H9 (cell line): ENCODE data around the gene ULK4. TPM values are rescaled to one million over a fixed set of nuclear protein-coding genes. Genes with fewer than 3 reads are reported as not detected.

ENCODE experiments used
- DNase-seq: peaks from one replicate; pipeline ENCODE4 v3.0.0-alpha.2; 2017
- H2AFZ ChIP-seq: one replicate; pipeline ENCODE4 v1.6.1; 2013; ENCODE audit warnings: mild to moderate bottlenecking, low read length, control low read depth, moderate library complexity
- H2AK5ac ChIP-seq: 2 replicates; pipeline ENCODE4 v1.6.1; 2013; ENCODE audit warnings: low read length, control low read depth, mixed read lengths; ENCODE audit not compliant: insufficient read length
- H2BK120ac ChIP-seq: one replicate; pipeline ENCODE4 v1.6.1; 2013; ENCODE audit warnings: low read depth, mild to moderate bottlenecking, low read length, control low read depth, inconsistent platforms; ENCODE audit not compliant: poor library complexity, severe bottlenecking
- H2BK12ac ChIP-seq: 2 replicates; pipeline ENCODE4 v1.6.1; 2013; ENCODE audit warnings: low read length, control low read depth, mixed read lengths, low read depth; ENCODE audit not compliant: insufficient read length
- H2BK15ac ChIP-seq: 2 replicates; pipeline ENCODE4 v1.6.1; 2013; ENCODE audit warnings: low read depth, low read length, control low read depth
- H2BK20ac ChIP-seq: one replicate; pipeline ENCODE4 v1.6.1; 2013; ENCODE audit warnings: low read depth, mild to moderate bottlenecking, low read length, control low read depth, inconsistent platforms; ENCODE audit not compliant: poor library complexity, severe bottlenecking
- H2BK5ac ChIP-seq: 2 replicates; pipeline ENCODE4 v1.6.1; 2013; ENCODE audit warnings: low read length, control low read depth, mixed read lengths; ENCODE audit not compliant: insufficient read length
- H3K14ac ChIP-seq: 2 replicates; pipeline ENCODE4 v1.6.1; 2013; ENCODE audit warnings: low read length, control low read depth; ENCODE audit not compliant: insufficient read depth
- H3K18ac ChIP-seq: 2 replicates; pipeline ENCODE4 v1.6.1; 2013; ENCODE audit warnings: low read depth, mild to moderate bottlenecking, mixed read lengths, low read length, control low read depth; ENCODE audit not compliant: insufficient read length
- H3K23ac ChIP-seq: 2 replicates; pipeline ENCODE4 v1.6.1; 2013; ENCODE audit warnings: low read length, control low read depth, mixed read lengths, low read depth; ENCODE audit not compliant: insufficient read length
- H3K23me2 ChIP-seq: 2 replicates; pipeline ENCODE4 v1.6.1; 2013; ENCODE audit warnings: low read depth, mild to moderate bottlenecking, mixed read lengths, low read length, control low read depth; ENCODE audit not compliant: insufficient read length, poor library complexity, severe bottlenecking
- H3K27ac ChIP-seq: 2 replicates; pipeline ENCODE4 v1.5.1; 2013; ENCODE audit warnings: low read length, control low read depth, mixed read lengths, low read depth; ENCODE audit not compliant: insufficient read length
- H3K27me3 ChIP-seq: 2 replicates; pipeline ENCODE4 v1.6.1; 2013; ENCODE audit warnings: low read length, control low read depth, inconsistent platforms; ENCODE audit not compliant: insufficient read depth
- H3K4ac ChIP-seq: 2 replicates; pipeline ENCODE4 v1.6.1; 2013; ENCODE audit warnings: low read depth, mild to moderate bottlenecking, control low read depth, inconsistent platforms, low read length, moderate library complexity
- H3K4me1 ChIP-seq: 2 replicates; pipeline ENCODE4 v1.6.1; 2013; ENCODE audit warnings: low read length, control low read depth, inconsistent platforms; ENCODE audit not compliant: insufficient read depth
- H3K4me2 ChIP-seq: 2 replicates; pipeline ENCODE4 v1.6.1; 2013; ENCODE audit warnings: low read length, control low read depth, mixed read lengths; ENCODE audit not compliant: insufficient read length, insufficient read depth
- H3K56ac ChIP-seq: 2 replicates; pipeline ENCODE4 v1.6.1; 2013; ENCODE audit warnings: low read depth, mild to moderate bottlenecking, mixed read lengths, low read length, control low read depth; ENCODE audit not compliant: insufficient read length
- H3K79me1 ChIP-seq: 2 replicates; pipeline ENCODE4 v1.6.1; 2013; ENCODE audit warnings: low read depth, mild to moderate bottlenecking, moderate library complexity, low read length, control low read depth, inconsistent platforms; ENCODE audit not compliant: insufficient read depth, poor library complexity, severe bottlenecking
- H3K79me2 ChIP-seq: 2 replicates; pipeline ENCODE4 v1.6.1; 2013; ENCODE audit warnings: low read length, control low read depth, inconsistent platforms; ENCODE audit not compliant: insufficient read depth
- H3K9ac ChIP-seq: 2 replicates; pipeline ENCODE4 v1.6.1; 2013; ENCODE audit warnings: low read length, control low read depth, mixed read lengths; ENCODE audit not compliant: insufficient read length; ENCODE audit errors: extremely low read depth
- H3K9me3 ChIP-seq: one replicate; pipeline ENCODE4 v1.6.1; 2013; ENCODE audit warnings: low read depth, low read length, inconsistent platforms; ENCODE audit not compliant: control insufficient read depth
- H3T11ph ChIP-seq: one replicate; pipeline ENCODE4 v1.6.1; 2013; ENCODE audit warnings: mild to moderate bottlenecking, low read length, control low read depth, inconsistent platforms
- H4K20me1 ChIP-seq: one replicate; pipeline ENCODE4 v1.6.1; 2013; ENCODE audit not compliant: control insufficient read depth, insufficient read length, insufficient read depth
- H4K5ac ChIP-seq: 2 replicates; pipeline ENCODE4 v1.6.1; 2013; ENCODE audit warnings: low read depth, mild to moderate bottlenecking, mixed read lengths, low read length, control low read depth; ENCODE audit not compliant: insufficient read length
- H4K8ac ChIP-seq: replicated peaks from 2 replicates; pipeline ENCODE4 v1.6.1; 2013; ENCODE audit warnings: low read length, control low read depth, mixed read lengths, low read depth; ENCODE audit not compliant: insufficient read length
- H4K91ac ChIP-seq: 2 replicates; pipeline ENCODE4 v1.6.1; 2013; ENCODE audit warnings: low read depth, mild to moderate bottlenecking, moderate library complexity, mixed read lengths, low read length, control low read depth; ENCODE audit not compliant: insufficient read length
- H3K27ac Mint-ChIP-seq, 3 experiments: 2 replicates in 2 of 3; 3 replicates in 1 of 3; pipeline ENCODE4 v1.8.0; 2020 to 2021; ENCODE audit warnings: mixed read lengths in 3 of 3, mild to moderate bottlenecking in 1 of 3, moderate library complexity in 1 of 3
- H3K27me3 Mint-ChIP-seq: 2 replicates; pipeline ENCODE4 v1.8.0; 2021; ENCODE audit warnings: low read depth, mild to moderate bottlenecking, moderate library complexity, mixed read lengths
- H3K36me3 Mint-ChIP-seq, 3 experiments: 2 replicates in 2 of 3; 3 replicates in 1 of 3; pipeline ENCODE4 v1.8.0; 2020 to 2021; ENCODE audit warnings: low read depth in 3 of 3, mixed read lengths in 3 of 3; ENCODE audit not compliant: insufficient read depth in 1 of 3
- H3K4me1 Mint-ChIP-seq, 2 experiments: 2 replicates each; pipeline ENCODE4 v1.8.0; 2020; ENCODE audit warnings: mixed read lengths in 2 of 2
- H3K4me3 Mint-ChIP-seq, 2 experiments: 2 replicates in 1 of 2; 3 replicates in 1 of 2; pipeline ENCODE4 v1.8.0; 2020 to 2021; ENCODE audit warnings: mild to moderate bottlenecking in 2 of 2, mixed read lengths in 2 of 2, moderate library complexity in 1 of 2
- H3K9me3 Mint-ChIP-seq, 2 experiments: 2 replicates in 1 of 2; 3 replicates in 1 of 2; pipeline ENCODE4 v1.8.0; 2020; ENCODE audit warnings: mild to moderate bottlenecking in 2 of 2, mixed read lengths in 2 of 2, moderate library complexity in 1 of 2
- CTCF ChIP-seq: fragments of 200-600 bp; sonication (generic); conservative IDR thresholded peaks from 3 replicates; pipeline ENCODE4 v1.8.0; 2021; ENCODE audit warnings: antibody characterized with exemption, mild to moderate bottlenecking
- WGBS: extraction: QIAGEN DNeasy Blood & Tissue Kit; methylation state at CpG from one replicate; pipeline ENCODE4 v1.1.7; 2013; ENCODE audit warnings: missing lambda C conversion rate, low lambda C conversion rate, mixed read lengths; ENCODE audit not compliant: insufficient read length; ENCODE audit errors: extremely low coverage; 5-methylcytosine and 5-hydroxymethylcytosine counted together
- total RNA-seq: library from RNA; stranded (reverse); gene quantifications from 2 replicates; pipeline ENCODE4 v1.2.1, GENCODE V29; 2021

ULK4 gene
- total RNA-seq, 1 experiment from 2014 or later: 12.9 TPM

DNA sequence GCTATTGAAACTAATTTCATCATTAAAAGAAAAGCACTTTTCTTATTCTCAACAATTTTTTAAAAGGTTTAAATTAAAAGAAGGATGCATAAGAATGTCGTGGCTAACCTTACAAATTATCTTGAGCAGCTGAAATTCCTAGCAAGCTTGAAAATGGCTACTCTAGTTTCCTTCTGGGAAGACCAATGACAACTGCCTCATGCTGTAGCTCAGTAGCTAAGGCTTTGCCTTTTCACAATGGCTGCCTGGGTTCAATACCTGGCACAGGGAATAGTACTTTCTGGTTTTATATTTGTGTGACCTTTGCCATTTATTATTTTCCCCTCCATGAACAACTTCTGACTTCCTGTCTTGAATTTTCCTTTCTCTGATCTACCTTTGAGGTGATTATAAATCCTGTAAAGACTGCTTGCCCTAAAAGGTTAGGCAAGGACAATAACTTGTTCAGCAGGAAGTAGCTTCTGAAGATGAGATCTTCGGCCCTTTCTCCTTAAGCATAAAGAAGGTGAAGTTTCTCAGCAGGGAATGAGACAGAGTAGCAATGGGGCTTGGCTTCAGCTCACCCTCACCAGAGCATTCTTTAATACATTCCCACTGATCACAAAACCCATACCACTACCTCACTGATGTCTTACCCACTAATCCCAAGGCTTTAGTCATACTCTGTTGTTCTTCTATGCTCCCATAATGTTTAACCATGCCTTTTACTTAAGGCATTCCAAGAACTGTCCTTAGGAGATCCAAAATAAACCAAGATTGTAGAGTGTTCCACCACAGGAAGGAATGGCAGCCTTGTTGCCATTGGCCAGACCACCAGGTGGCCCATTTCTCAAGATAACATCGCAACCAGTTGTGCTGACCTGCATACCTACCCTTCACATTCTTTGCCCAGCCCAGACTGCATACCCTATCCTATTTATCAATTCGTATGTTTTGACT lies 276.8 kb downstream of the ULK4 start:
- H3K9ac ChIP-seq: no peak overlapping the region
- H3K56ac ChIP-seq: no peak overlapping the region
- peaks cover 12 to 14% of the 10 kb centered on the region in 2 experiments for H3K4me1 Mint-ChIP-seq
- no CpG with 5 or more reads among the region's 4 CpGs for WGBS
- H3K27me3 ChIP-seq: no peaks in the 10 kb centered on the region
- no peaks in the 10 kb centered on the region for H4K20me1 ChIP-seq
- H3K4me3 Mint-ChIP-seq: no peak overlapping the region
- H3K14ac ChIP-seq: no peak overlapping the region
- H3K23me2 ChIP-seq: no peaks in the 10 kb centered on the region
- no peak overlapping the region for H3T11ph ChIP-seq
- no peak overlapping the region for H3K4ac ChIP-seq
- DNase-seq: no peak
- H3K79me1 ChIP-seq: no peaks in the 10 kb centered on the region
- H3K9me3 Mint-ChIP-seq: no peaks in the 10 kb centered on the region; a peak in 1 of 5 replicates
- no peak overlapping the region for H3K4me2 ChIP-seq
- no peak overlapping the region for H3K18ac ChIP-seq
- H4K5ac ChIP-seq: no peak overlapping the region
- no peaks in the 10 kb centered on the region for H3K79me2 ChIP-seq
- H2AK5ac ChIP-seq: no peak overlapping the region
- H2BK5ac ChIP-seq: no peak overlapping the region
- H3K9me3 ChIP-seq: no peaks in the 10 kb centered on the region
- H2BK12ac ChIP-seq: no peak overlapping the region
- peaks cover 5% of the 10 kb centered on the region; the same call in 1 of the 2 replicates for H3K4me1 ChIP-seq
- H3K36me3 Mint-ChIP-seq: peaks cover 0 to 6% (median 2%) of the 10 kb centered on the region in 3 experiments; a peak in 2 of 7 replicates
- no peak overlapping the region for H3K27ac ChIP-seq
- H3K27me3 Mint-ChIP-seq: no peaks in the 10 kb centered on the region
- no peak overlapping the region for H2BK20ac ChIP-seq
- H2BK15ac ChIP-seq: no peak overlapping the region
- no peak overlapping the region for H4K8ac ChIP-seq
- TF ChIP-seq CTCF: no peak
- no peak overlapping the region for H2BK120ac ChIP-seq
- peak overlapping the region in 1 of 3 experiments; percentile 44; a peak in 2 of 7 replicates for H3K27ac Mint-ChIP-seq
- H2AFZ ChIP-seq: no peak overlapping the region
- H3K23ac ChIP-seq: no peak overlapping the region
- no peak overlapping the region for H4K91ac ChIP-seq
